K562 (cell line): ENCODE results near the gene STAT4. TPM values are rescaled to one million over a fixed set of nuclear protein-coding genes. Genes with fewer than 3 reads are reported as not detected.

Source experiments
- ARNT ChIP-seq, 2 experiments: fragments of 450-650 bp; IDR thresholded peaks; 2 replicates each; pipeline ENCODE4 v1.6.1; 2016; ENCODE audit warnings: mild to moderate bottlenecking in 1 of 2
- CHAMP1 ChIP-seq: fragments of 450-650 bp; IDR thresholded peaks from 2 replicates; pipeline ENCODE4 v1.6.1; 2016; ENCODE audit warnings: mild to moderate bottlenecking
- DMBX1 ChIP-seq: fragments of 250-450 bp; sonication (Bioruptor Pico); IDR thresholded peaks from 2 replicates; pipeline ENCODE4 v1.8.0; 2022; ENCODE audit warnings: inconsistent platforms, mild to moderate bottlenecking, moderate library complexity, borderline replicate concordance
- MAFG ChIP-seq: fragments of 450-650 bp; conservative IDR thresholded peaks from 2 replicates; pipeline ENCODE4 v1.6.1; 2016; ENCODE audit warnings: missing genetic modification characterization, missing compliant biosample characterization
- MYC ChIP-seq, 2 experiments: fragments of 250-450 bp in 1 of 2; sonication (Bioruptor Pico) in 1 of 2; IDR thresholded peaks; 2 replicates each; pipeline versions ENCODE4 v1.5.1 to v1.6.1; 2012 to 2021; ENCODE audit warnings: low read depth in 2 of 2, borderline replicate concordance in 1 of 2, improper control_type of control experiment in 1 of 2, low read length in 1 of 2, mild to moderate bottlenecking in 1 of 2, moderate library complexity in 1 of 2
- PHF21A ChIP-seq: fragments of 450-650 bp; IDR thresholded peaks from 2 replicates; pipeline ENCODE4 v1.6.1; 2017; ENCODE audit warnings: low read depth, borderline replicate concordance
- POLR2AphosphoS5 ChIP-seq: IDR thresholded peaks from 2 replicates; pipeline ENCODE4 v1.6.1; 2011; ENCODE audit warnings: mild to moderate bottlenecking, low read depth, low read length, moderate library complexity; ENCODE audit not compliant: control insufficient read depth, insufficient read depth
- STAT5A ChIP-seq: IDR thresholded peaks from 2 replicates; pipeline ENCODE4 v1.6.1; 2012; ENCODE audit warnings: low read length, inconsistent platforms, borderline replicate concordance
- ZNF263 ChIP-seq: sonication (generic); formaldehyde crosslinking; IDR thresholded peaks from 2 replicates; pipeline ENCODE4 v1.8.0; 2022; ENCODE audit warnings: mild to moderate bottlenecking, missing genetic modification reagents, borderline replicate concordance
- polyA plus RNA-seq, 8 experiments: library from polyadenylated mRNA; depleted of rRNA in 4 of 8; stranded (reverse) in 5 of 8; unstranded in 3 of 8; fragments of >200 nt; fragmentation: Nextera tagmentation in 2 of 8; fragmentation: Illumina TruSeq in 1 of 8; extraction: Ambion mirVana in 2 of 8; extraction: Trizol in 1 of 8; gene quantifications; 2 replicates each; pipeline versions ENCODE4 v1.2.1 to v1.2.3, GENCODE V29; 2011 to 2014; ENCODE audit warnings: inconsistent platforms in 1 of 8, missing spikeins in 1 of 8
- total RNA-seq, 7 experiments: library from RNA; depleted of rRNA in 6 of 7; stranded (reverse); fragments of >200 nt in 6 of 7; fragmentation: Illumina TruSeq in 2 of 7; extraction: Trizol in 2 of 7; gene quantifications; 2 replicates each; pipeline versions ENCODE4 v1.2.1 to v1.2.3, GENCODE V29; 2011 to 2021; ENCODE audit warnings: low replicate concordance in 1 of 7
- TF ChIP-seq, protein P1 (sequence below): fragments of 450-650 bp; IDR thresholded peaks from 2 replicates; pipeline ENCODE4 v1.6.1; 2017; ENCODE audit warnings: antibody characterized with exemption, mild to moderate bottlenecking
- TF ChIP-seq, protein P2 (sequence below): fragments of 450-650 bp; formaldehyde crosslinking; IDR thresholded peaks from 2 replicates; pipeline ENCODE4 v1.4.0; 2022; ENCODE audit warnings: missing genetic modification characterization
- TF ChIP-seq, protein P3 (sequence below): fragments of 450-650 bp; conservative IDR thresholded peaks from 2 replicates; pipeline ENCODE4 v1.6.1; 2016; ENCODE audit warnings: missing genetic modification characterization, low read depth, mild to moderate bottlenecking, missing compliant biosample characterization, moderate library complexity
- TF ChIP-seq, protein P4 (sequence below), 2 experiments: IDR thresholded peaks in 1 of 2; conservative IDR thresholded peaks in 1 of 2; 2 replicates each; pipeline ENCODE4 v1.6.1; 2016; ENCODE audit warnings: low read depth in 2 of 2, mild to moderate bottlenecking in 1 of 2, missing compliant biosample characterization in 1 of 2, missing genetic modification characterization in 1 of 2, moderate library complexity in 1 of 2

Gene STAT4
- total and polyA plus RNA-seq, 9 of the 15 experiments (the other 6 are each of a cell fraction or from before 2014, with no cell fraction given): 0.01 to 0.06 (median 0.03) TPM; not detected in 6

GRCh38 chr2:191023235-191023679 is 127.5 kb downstream of the STAT4 start (continued):
- TF ChIP-seq, protein P1, sequence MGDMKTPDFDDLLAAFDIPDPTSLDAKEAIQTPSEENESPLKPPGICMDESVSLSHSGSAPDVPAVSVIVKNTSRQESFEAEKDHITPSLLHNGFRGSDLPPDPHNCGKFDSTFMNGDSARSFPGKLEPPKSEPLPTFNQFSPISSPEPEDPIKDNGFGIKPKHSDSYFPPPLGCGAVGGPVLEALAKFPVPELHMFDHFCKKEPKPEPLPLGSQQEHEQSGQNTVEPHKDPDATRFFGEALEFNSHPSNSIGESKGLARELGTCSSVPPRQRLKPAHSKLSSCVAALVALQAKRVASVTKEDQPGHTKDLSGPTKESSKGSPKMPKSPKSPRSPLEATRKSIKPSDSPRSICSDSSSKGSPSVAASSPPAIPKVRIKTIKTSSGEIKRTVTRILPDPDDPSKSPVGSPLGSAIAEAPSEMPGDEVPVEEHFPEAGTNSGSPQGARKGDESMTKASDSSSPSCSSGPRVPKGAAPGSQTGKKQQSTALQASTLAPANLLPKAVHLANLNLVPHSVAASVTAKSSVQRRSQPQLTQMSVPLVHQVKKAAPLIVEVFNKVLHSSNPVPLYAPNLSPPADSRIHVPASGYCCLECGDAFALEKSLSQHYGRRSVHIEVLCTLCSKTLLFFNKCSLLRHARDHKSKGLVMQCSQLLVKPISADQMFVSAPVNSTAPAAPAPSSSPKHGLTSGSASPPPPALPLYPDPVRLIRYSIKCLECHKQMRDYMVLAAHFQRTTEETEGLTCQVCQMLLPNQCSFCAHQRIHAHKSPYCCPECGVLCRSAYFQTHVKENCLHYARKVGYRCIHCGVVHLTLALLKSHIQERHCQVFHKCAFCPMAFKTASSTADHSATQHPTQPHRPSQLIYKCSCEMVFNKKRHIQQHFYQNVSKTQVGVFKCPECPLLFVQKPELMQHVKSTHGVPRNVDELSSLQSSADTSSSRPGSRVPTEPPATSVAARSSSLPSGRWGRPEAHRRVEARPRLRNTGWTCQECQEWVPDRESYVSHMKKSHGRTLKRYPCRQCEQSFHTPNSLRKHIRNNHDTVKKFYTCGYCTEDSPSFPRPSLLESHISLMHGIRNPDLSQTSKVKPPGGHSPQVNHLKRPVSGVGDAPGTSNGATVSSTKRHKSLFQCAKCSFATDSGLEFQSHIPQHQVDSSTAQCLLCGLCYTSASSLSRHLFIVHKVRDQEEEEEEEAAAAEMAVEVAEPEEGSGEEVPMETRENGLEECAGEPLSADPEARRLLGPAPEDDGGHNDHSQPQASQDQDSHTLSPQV: peak; percentile 59; the same call in 1 of the 2 replicates
- TF ChIP-seq, protein P2, sequence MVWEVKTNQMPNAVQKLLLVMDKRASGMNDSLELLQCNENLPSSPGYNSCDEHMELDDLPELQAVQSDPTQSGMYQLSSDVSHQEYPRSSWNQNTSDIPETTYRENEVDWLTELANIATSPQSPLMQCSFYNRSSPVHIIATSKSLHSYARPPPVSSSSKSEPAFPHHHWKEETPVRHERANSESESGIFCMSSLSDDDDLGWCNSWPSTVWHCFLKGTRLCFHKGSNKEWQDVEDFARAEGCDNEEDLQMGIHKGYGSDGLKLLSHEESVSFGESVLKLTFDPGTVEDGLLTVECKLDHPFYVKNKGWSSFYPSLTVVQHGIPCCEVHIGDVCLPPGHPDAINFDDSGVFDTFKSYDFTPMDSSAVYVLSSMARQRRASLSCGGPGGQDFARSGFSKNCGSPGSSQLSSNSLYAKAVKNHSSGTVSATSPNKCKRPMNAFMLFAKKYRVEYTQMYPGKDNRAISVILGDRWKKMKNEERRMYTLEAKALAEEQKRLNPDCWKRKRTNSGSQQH (CRISPR knock-in tag): peak; percentile 53; the same call in 1 of the 2 replicates
- TF ChIP-seq, protein P3, sequence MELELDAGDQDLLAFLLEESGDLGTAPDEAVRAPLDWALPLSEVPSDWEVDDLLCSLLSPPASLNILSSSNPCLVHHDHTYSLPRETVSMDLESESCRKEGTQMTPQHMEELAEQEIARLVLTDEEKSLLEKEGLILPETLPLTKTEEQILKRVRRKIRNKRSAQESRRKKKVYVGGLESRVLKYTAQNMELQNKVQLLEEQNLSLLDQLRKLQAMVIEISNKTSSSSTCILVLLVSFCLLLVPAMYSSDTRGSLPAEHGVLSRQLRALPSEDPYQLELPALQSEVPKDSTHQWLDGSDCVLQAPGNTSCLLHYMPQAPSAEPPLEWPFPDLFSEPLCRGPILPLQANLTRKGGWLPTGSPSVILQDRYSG (tag): no peak
- TF ChIP-seq MYC (IDR thresholded peaks at IDR 0.05; ENCODE audit: low read depth, low read length) (peak; percentile 24; the same call in 1 of the 2 replicates), MYC (CRISPR knock-in tag; IDR thresholded peaks at IDR 0.05; ENCODE audit: borderline replicate concordance, low read depth) (no peak), STAT5A (peak; percentile 32; the same call in 1 of the 2 replicates), PHF21A (no peak), CHAMP1 (0 out of 2 replicates have a peak, but pooled peaks have one; percentile 42), DMBX1 (no peak), POLR2AphosphoS5 (0 out of 2 replicates have a peak, but pooled peaks have one; percentile 34), ARNT (IDR thresholded peaks at IDR 0.05) (peak in 1 of 2 experiments; percentile 73; a peak in 1 of 4 replicates), ZNF263 (CRISPR knock-in tag) (no peak), MAFG (tag) (0 out of 2 replicates have a peak, but pooled peaks have one; percentile 10)
- TF ChIP-seq, protein P4, sequence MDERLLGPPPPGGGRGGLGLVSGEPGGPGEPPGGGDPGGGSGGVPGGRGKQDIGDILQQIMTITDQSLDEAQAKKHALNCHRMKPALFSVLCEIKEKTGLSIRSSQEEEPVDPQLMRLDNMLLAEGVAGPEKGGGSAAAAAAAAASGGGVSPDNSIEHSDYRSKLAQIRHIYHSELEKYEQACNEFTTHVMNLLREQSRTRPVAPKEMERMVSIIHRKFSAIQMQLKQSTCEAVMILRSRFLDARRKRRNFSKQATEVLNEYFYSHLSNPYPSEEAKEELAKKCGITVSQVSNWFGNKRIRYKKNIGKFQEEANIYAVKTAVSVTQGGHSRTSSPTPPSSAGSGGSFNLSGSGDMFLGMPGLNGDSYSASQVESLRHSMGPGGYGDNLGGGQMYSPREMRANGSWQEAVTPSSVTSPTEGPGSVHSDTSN (CRISPR knock-in tag; IDR thresholded peaks at IDR 0.05; ENCODE audit: low read depth): no peak
- TF ChIP-seq, protein P4 (tag; conservative IDR thresholded peaks at IDR 0.05; ENCODE audit: low read depth): peak; percentile 76
